Keratinocyte (primary cell): ENCODE results near the gene IFIH1. TPM values are rescaled to one million over a fixed set of nuclear protein-coding genes. Genes with fewer than 3 reads are reported as not detected.

ENCODE experiments used
- DNase-seq: peaks from one replicate; pipeline ENCODE4 v3.0.0-alpha.2; 2011; ENCODE audit warnings: low read depth, missing footprints, low spot score
- FAIRE-seq: peaks from 2 replicates; lab custom pipeline; 2011; peaks lifted over from hg19 to GRCh38; lab: Jason Lieb, UNC
- H2AFZ ChIP-seq: 2 replicates; pipeline ENCODE4 v1.6.0; 2012; ENCODE audit warnings: low read length, control low read depth, inconsistent platforms; ENCODE audit not compliant: control insufficient read depth
- H3K27ac ChIP-seq: 2 replicates; pipeline ENCODE4 v1.5.1; 2011; ENCODE audit warnings: low read length; ENCODE audit not compliant: control insufficient read depth, insufficient read depth
- H3K27me3 ChIP-seq: 3 replicates; pipeline ENCODE4 v1.6.0; 2011; ENCODE audit warnings: low read length; ENCODE audit not compliant: control insufficient read depth, insufficient read depth; ENCODE audit errors: extremely low read depth
- H3K36me3 ChIP-seq, 2 experiments: 2 replicates in 1 of 2; 3 replicates in 1 of 2; pipeline ENCODE4 v1.5.1; 2011; ENCODE audit warnings: low read length in 2 of 2, mild to moderate bottlenecking in 1 of 2; ENCODE audit not compliant: control insufficient read depth in 2 of 2, insufficient read depth in 2 of 2; ENCODE audit errors: extremely low read depth in 1 of 2
- H3K4me1 ChIP-seq: 3 replicates; pipeline ENCODE4 v1.5.1; 2011; ENCODE audit warnings: low read length; ENCODE audit not compliant: control insufficient read depth, insufficient read depth; ENCODE audit errors: extremely low read depth
- H3K4me2 ChIP-seq: 3 replicates; pipeline ENCODE4 v1.6.0; 2011; ENCODE audit warnings: low read depth, low read length; ENCODE audit not compliant: control insufficient read depth, insufficient read depth; ENCODE audit errors: extremely low read depth
- H3K4me3 ChIP-seq, 3 experiments: fragments of 200-600 bp in 1 of 3; sonication (generic) in 1 of 3; 2 replicates in 2 of 3; 3 replicates in 1 of 3; pipeline ENCODE4 v1.5.1; 2011 to 2016; ENCODE audit warnings: low read length in 3 of 3, mild to moderate bottlenecking in 3 of 3, control low read depth in 2 of 3, inconsistent platforms in 1 of 3, low read depth in 1 of 3, mixed read lengths in 1 of 3, mixed run types in 1 of 3, moderate library complexity in 1 of 3; ENCODE audit not compliant: control insufficient read depth in 2 of 3, insufficient read depth in 2 of 3; ENCODE audit errors: extremely low read depth in 1 of 3
- H3K79me2 ChIP-seq: 2 replicates; pipeline ENCODE4 v1.6.0; 2012; ENCODE audit warnings: low read length; ENCODE audit not compliant: control insufficient read depth, insufficient read depth
- H3K9ac ChIP-seq: 3 replicates; pipeline ENCODE4 v1.6.0; 2011; ENCODE audit warnings: low read length; ENCODE audit not compliant: control insufficient read depth, insufficient read depth; ENCODE audit errors: extremely low read depth
- H3K9me1 ChIP-seq: 3 replicates; pipeline ENCODE4 v1.6.0; 2011; ENCODE audit warnings: low read length; ENCODE audit not compliant: control insufficient read depth, insufficient read depth; ENCODE audit errors: extremely low read depth
- H3K9me3 ChIP-seq: 2 replicates; pipeline ENCODE4 v1.5.1; 2012; ENCODE audit warnings: low read depth, low read length; ENCODE audit not compliant: control insufficient read depth
- H4K20me1 ChIP-seq: 3 replicates; pipeline ENCODE4 v1.6.0; 2011; ENCODE audit warnings: low read length; ENCODE audit not compliant: control insufficient read depth, insufficient read depth; ENCODE audit errors: extremely low read depth
- CTCF ChIP-seq, 3 experiments: IDR thresholded peaks in 1 of 3; conservative IDR thresholded peaks in 1 of 3; optimal IDR thresholded peaks in 1 of 3; 2 replicates in 2 of 3; 3 replicates in 1 of 3; pipeline versions ENCODE3 to v1.5.1; 2011; ENCODE audit warnings: low read length in 3 of 3, mild to moderate bottlenecking in 3 of 3, moderate library complexity in 2 of 3, control low read depth in 1 of 3, inconsistent platforms in 1 of 3; ENCODE audit not compliant: insufficient read depth in 2 of 3; ENCODE audit errors: extremely low read depth in 1 of 3
- EZH2 ChIP-seq: IDR thresholded peaks from one replicate; pipeline ENCODE4 v1.6.1; 2012; ENCODE audit warnings: inconsistent platforms, mild to moderate bottlenecking, low read length, moderate library complexity
- dilution Hi-C: fragments of 300-500 bp; cut with MboI; formaldehyde crosslinking; loops from one replicate; pipeline ENCODE4 v1.7.0; 2020; ENCODE audit warnings: low sequenced_read_pairs; ENCODE audit not compliant: extremely low pct_ligation_motif_present
- polyA plus RNA-seq, 5 experiments: library from polyadenylated mRNA; depleted of rRNA in 3 of 5; stranded (reverse) in 3 of 5; stranded (forward) in 1 of 5; unstranded in 1 of 5; fragments of >200 nt; gene quantifications; 1 replicate in 1 of 5; 2 replicates in 3 of 5; 3 replicates in 1 of 5; pipeline versions ENCODE4 v1.2.1 to v1.2.3, GENCODE V29; 2011 to 2012; ENCODE audit warnings: missing spikeins in 2 of 5, low read depth in 1 of 5, low replicate concordance in 1 of 5

Gene IFIH1
- polyA plus RNA-seq, 1 donor (not counting 4 experiments of a cell fraction or from before 2014, with no cell fraction given): 18.5 TPM

- dilution Hi-C loops: no loop called here
- H3K9me1 ChIP-seq: no peaks in the 10 kb centered on the region
- H3K36me3 ChIP-seq: peaks cover 0 to 3% of the 10 kb centered on the region in 2 experiments
- DNase-seq (no peak), FAIRE-seq (no peak)
- H3K4me2 ChIP-seq: no peak overlapping the region
- H3K27ac ChIP-seq: no peak overlapping the region
- H3K4me1 ChIP-seq: peaks cover 6% of the 10 kb centered on the region
- no peak overlapping the region for H2AFZ ChIP-seq
- TF ChIP-seq EZH2 (no peak), CTCF (optimal IDR thresholded peaks at IDR 0.05 in 1 of 3, IDR thresholded peaks at IDR 0.05 in 1 of 3, conservative IDR thresholded peaks at IDR 0.05 in 1 of 3; ENCODE audit: extremely low read depth in 1 of 3, insufficient read depth in 2 of 3, low read length in 3 of 3) (no peak)
- H4K20me1 ChIP-seq: no peaks in the 10 kb centered on the region
- H3K79me2 ChIP-seq: no peaks in the 10 kb centered on the region
- no peak overlapping the region for H3K9ac ChIP-seq
- H3K9me3 ChIP-seq: no peaks in the 10 kb centered on the region
- no peaks in the 10 kb centered on the region for H3K27me3 ChIP-seq
- H3K4me3 ChIP-seq: no peak overlapping the region
Observed at GRCh38 chr2:162291748-162292147, 26.7 kb downstream of the IFIH1 start.

GRCh38 chr2:162282765-162283425 lies 35.6 kb downstream of the IFIH1 start:
- no peak for FAIRE-seq
- H3K27me3 ChIP-seq: no peaks in the 10 kb centered on the region
- H2AFZ ChIP-seq: no peak overlapping the region
- dilution Hi-C loops: no loop called here
- H3K4me1 ChIP-seq: no peaks in the 10 kb centered on the region
- no peak overlapping the region for H3K9ac ChIP-seq
- H3K36me3 ChIP-seq: peaks cover 0 to 4% of the 10 kb centered on the region in 2 experiments
- H3K79me2 ChIP-seq: no peaks in the 10 kb centered on the region
- H3K9me3 ChIP-seq: no peaks in the 10 kb centered on the region
- no peak for TF ChIP-seq CTCF (optimal IDR thresholded peaks at IDR 0.05 in 1 of 3, IDR thresholded peaks at IDR 0.05 in 1 of 3, conservative IDR thresholded peaks at IDR 0.05 in 1 of 3; ENCODE audit: extremely low read depth in 1 of 3, insufficient read depth in 2 of 3, low read length in 3 of 3)
- no peak for TF ChIP-seq EZH2
- H3K9me1 ChIP-seq: no peaks in the 10 kb centered on the region
- H3K27ac ChIP-seq: no peak overlapping the region
- H3K4me2 ChIP-seq: no peak overlapping the region
- no peak for DNase-seq
- H4K20me1 ChIP-seq: no peaks in the 10 kb centered on the region
- H3K4me3 ChIP-seq: no peak overlapping the region
